ENCODE results near the gene NOTCH3. TPM values are rescaled to one million over a fixed set of nuclear protein-coding genes. Genes with fewer than 3 reads are reported as not detected.
A peak's percentile ranks its signal among the peaks of the same experiment; 100 is the strongest.

The NOTCH3 gene
- total RNA-seq, 4 donors from 2014 or later = 19.1 to 54.8 (median 35.4) TPM

DNA sequence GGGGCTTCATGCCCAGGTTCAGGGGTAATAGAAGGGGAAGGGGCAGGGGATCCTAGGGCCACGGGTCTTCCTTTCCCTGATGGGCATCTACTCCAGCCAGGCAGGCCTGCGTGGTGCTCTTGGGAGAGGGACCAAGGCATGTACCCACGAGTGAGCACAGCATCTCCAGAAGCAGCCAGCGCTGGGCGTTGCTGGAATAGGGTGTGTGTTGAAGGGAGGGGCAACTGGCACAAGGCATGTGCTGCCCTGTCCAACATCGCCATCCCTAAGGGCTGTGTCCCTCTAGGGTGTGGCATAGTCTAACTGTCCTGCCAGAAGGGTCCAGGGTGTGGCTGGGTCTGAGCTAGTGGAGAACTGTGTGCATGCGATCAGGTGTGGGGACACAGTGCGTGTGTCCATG, 2.9 kb downstream of the NOTCH3 start:
- peak overlapping the region in 1 of 2 donors; percentile 2 for H3K4me3 ChIP-seq
- no peak for ATAC-seq
- peak overlapping the region in 2 of 4 donors; percentile 17 to 65 for H3K27ac ChIP-seq

DNA sequence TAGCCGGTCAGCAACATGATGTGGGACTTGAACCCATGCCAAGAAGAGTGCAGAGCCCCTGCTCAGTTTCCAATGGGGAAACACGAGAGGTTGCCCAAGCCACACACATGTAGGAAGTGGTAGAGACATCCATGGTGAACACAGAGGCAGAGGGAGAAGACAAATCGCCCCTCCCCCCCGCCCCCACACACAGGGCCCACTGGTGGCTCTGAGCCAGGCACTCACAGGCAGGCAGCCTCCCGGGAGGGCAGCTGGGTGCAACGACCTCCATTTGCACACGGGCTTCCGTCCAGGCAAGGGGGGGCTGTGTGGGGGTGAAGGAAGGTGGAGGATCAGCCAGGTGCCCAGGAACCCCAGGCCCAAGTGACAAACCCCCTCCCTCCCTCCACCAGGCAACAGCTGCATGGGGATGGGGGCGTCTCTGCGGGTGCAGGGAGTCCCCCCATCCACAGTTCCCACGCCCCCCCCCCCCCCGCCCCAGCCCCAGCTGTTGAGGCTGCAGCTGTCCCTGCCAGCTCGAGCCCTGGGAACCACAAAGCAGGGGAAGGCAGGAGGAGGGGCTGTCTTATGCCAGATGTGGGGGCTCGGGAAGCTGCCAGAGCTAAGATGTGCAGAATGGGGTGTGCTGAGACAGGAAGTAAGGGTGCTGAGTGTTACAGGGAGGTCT, 3.4 kb downstream of the NOTCH3 start:
- peak overlapping the region in 1 of 2 donors; percentile 1 for H3K4me3 ChIP-seq
- no peaks in the 10 kb centered on the region for H3K9me3 ChIP-seq
- peaks cover 0 to 37% (median 14%) of the 10 kb centered on the region in 3 donors for H3K4me1 ChIP-seq
- H3K27me3 ChIP-seq = peaks cover 95% of the 10 kb centered on the region
- WGBS, 2 donors (ENCODE audit: low coverage in 1 of 2) = 0 to 41% methylated on average over 2 of the region's 14 CpGs
- peak overlapping the region in 2 of 4 donors; percentile 17 to 65 for H3K27ac ChIP-seq
- TF ChIP-seq EP300 (IDR thresholded peaks at IDR 0.05) (no peak), POLR2AphosphoS5 (IDR thresholded peaks at IDR 0.05) (no peak), POLR2A (IDR thresholded peaks at IDR 0.05) (no peak)
- TF ChIP-seq, protein P1, sequence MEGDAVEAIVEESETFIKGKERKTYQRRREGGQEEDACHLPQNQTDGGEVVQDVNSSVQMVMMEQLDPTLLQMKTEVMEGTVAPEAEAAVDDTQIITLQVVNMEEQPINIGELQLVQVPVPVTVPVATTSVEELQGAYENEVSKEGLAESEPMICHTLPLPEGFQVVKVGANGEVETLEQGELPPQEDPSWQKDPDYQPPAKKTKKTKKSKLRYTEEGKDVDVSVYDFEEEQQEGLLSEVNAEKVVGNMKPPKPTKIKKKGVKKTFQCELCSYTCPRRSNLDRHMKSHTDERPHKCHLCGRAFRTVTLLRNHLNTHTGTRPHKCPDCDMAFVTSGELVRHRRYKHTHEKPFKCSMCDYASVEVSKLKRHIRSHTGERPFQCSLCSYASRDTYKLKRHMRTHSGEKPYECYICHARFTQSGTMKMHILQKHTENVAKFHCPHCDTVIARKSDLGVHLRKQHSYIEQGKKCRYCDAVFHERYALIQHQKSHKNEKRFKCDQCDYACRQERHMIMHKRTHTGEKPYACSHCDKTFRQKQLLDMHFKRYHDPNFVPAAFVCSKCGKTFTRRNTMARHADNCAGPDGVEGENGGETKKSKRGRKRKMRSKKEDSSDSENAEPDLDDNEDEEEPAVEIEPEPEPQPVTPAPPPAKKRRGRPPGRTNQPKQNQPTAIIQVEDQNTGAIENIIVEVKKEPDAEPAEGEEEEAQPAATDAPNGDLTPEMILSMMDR (IDR thresholded peaks at IDR 0.05) = no peak
- no peaks in the 10 kb centered on the region for H3K36me3 ChIP-seq
- no peak for ATAC-seq

More for the DNA sequence above, 2.9 kb downstream of the NOTCH3 start:
- Histone ChIP-seq H3K36me3 (no peaks in the 10 kb centered on the region), H3K4me1 (peaks cover 0 to 37% (median 14%) of the 10 kb centered on the region in 3 donors), H3K27me3 (peaks cover 97% of the 10 kb centered on the region), H3K9me3 (no peaks in the 10 kb centered on the region)
- TF ChIP-seq POLR2AphosphoS5 (IDR thresholded peaks at IDR 0.05) (no peak), EP300 (IDR thresholded peaks at IDR 0.05) (no peak), POLR2A (IDR thresholded peaks at IDR 0.05) (no peak)
- TF ChIP-seq, protein P1 (IDR thresholded peaks at IDR 0.05) = no peak
- WGBS, 2 donors (ENCODE audit: low coverage in 1 of 2) = 71 to 90% methylated on average over 2 of the region's 8 CpGs

DNA sequence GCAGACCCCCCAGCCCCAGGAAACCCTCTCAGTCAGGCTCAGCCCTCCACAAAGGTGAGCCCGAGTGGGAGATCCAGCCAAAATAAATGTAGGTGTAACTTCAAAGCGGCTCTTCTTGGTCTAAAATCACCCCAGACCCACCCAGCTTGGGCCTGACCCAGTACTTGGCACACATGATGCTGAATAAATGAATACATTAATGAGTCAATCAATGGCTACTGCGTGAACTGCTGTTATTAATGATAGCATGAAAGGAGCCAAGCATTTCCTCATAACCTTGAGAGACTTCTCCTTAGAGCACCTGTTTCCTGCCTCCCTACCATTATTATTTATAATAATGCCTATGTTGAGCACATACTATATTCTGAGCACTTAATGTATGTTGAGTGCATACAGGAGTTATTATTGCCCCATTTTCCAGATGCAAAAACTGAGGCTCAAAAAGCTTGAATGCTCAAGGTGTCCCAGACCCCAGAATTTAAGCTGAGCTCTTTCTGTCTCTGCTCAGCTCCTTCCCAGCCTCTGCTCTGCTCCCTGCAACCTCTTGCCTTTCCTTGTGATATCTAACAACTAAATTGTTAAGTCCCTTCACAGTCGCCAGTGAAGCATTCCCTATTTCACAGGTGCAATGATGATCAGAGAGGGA, 4.3 kb downstream of the NOTCH3 start:
- no peaks in the 10 kb centered on the region for H3K9me3 ChIP-seq
- WGBS, 2 donors (ENCODE audit: low coverage in 1 of 2) = 71% methylated on average over 1 to 4 of the region's 4 CpGs
- no peak for TF ChIP-seq POLR2A (IDR thresholded peaks at IDR 0.05)
- no peak for TF ChIP-seq EP300 (IDR thresholded peaks at IDR 0.05)
- no peak for ATAC-seq
- peak overlapping the region in 2 of 4 donors; percentile 65 to 69 for H3K27ac ChIP-seq
- H3K4me3 ChIP-seq = peak overlapping the region in 1 of 2 donors; percentile 49
- no peaks in the 10 kb centered on the region for H3K36me3 ChIP-seq
- peaks cover 96% of the 10 kb centered on the region for H3K27me3 ChIP-seq
- H3K4me1 ChIP-seq = peaks cover 0 to 37% (median 14%) of the 10 kb centered on the region in 3 donors

DNA sequence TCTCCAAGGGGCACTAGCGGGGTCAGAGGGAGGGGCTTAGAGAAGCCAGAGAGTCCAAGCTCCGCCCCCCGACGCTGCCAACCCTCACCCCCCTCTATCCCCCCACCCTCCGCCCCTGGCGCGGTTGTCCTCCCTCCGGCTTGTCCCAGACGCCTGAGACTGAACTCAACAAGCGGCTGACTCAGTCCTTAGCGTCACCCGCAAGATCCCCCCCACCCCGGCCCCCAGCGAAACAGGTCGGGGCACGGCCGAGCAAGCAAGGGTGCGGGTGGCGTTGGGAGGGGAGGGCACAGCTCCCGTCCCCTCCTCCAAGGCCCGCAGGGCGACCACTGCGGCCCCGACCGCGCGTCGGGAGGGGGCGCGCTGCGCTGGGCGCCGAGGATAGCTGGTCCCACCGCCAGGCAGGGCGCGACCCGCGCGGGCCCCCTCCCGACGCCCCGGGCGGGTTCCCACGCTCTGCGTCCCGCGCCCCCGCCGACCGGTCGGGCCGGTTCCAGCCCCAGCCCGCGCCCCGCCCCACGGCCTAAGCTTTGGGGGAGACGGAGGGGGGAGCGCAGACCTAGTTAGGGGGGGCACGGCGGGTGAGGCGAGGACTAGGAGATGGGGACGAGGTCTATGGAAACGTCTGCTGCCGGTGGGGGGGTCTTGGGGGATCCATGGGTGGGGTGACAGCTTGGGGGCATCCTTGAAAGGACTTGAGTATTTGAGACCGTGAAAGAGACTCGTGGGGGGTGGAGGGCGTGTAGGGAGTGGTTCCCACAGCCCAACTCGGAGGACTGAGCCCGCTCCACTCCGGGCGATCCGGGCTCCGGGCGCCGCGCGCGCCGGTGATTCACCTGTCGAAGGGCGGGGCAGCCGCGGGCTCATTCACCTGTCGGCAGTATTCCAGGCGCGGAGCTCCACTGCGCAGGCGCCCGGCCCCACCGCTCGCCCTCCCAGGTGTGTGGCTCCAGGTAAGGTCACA, 5.1 kb downstream of the NOTCH3 start:
- Histone ChIP-seq H3K4me3 (peak overlapping the region in 1 of 2 donors; percentile 49), H3K36me3 (no peaks in the 10 kb centered on the region), H3K27ac (peak overlapping the region in 3 of 4 donors; percentile 43 to 69 (median 65)), H3K9me3 (no peaks in the 10 kb centered on the region), H3K4me1 (peaks cover 0 to 30% (median 14%) of the 10 kb centered on the region in 3 donors), H3K27me3 (peaks cover 90% of the 10 kb centered on the region)
- WGBS, 2 donors (ENCODE audit: low coverage in 1 of 2) = 12% methylated on average over 13 of the region's 91 CpGs; no CpG with 5 or more reads in 1 of the 2 donors
- ATAC-seq = peak; percentile 40
- TF ChIP-seq, protein P1 (IDR thresholded peaks at IDR 0.05) = peak in 1 of 4 experiments; percentile 34
- TF ChIP-seq EP300 (IDR thresholded peaks at IDR 0.05) (no peak), POLR2AphosphoS5 (IDR thresholded peaks at IDR 0.05) (no peak), POLR2A (IDR thresholded peaks at IDR 0.05) (no peak)

DNA sequence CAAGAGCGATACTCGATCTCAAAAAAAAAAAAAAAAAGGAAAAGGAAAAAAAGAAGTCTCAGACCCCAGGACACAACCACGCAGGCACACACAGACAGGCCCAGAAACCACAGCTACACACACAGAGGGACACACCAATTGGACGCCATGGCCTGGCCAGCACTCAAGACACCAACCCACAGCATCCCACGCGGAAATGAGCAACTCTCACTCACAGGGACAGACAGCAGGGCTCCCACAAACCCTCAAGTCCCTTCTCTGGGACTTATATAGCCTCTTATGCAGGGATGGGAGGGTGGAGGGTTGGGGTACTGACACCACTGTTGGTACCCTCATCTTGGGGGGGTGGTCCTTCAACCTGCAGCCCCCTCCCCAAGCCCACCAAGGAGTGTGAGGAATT, 5.9 kb downstream of the NOTCH3 start:
- TF ChIP-seq EP300 (IDR thresholded peaks at IDR 0.05) (no peak), POLR2A (IDR thresholded peaks at IDR 0.05) (no peak), POLR2AphosphoS5 (IDR thresholded peaks at IDR 0.05) (no peak)
- TF ChIP-seq, protein P1 (IDR thresholded peaks at IDR 0.05) = no peak
- Histone ChIP-seq H3K36me3 (no peaks in the 10 kb centered on the region), H3K4me3 (peak overlapping the region in 1 of 2 donors; percentile 49), H3K27me3 (peaks cover 83% of the 10 kb centered on the region), H3K27ac (peak overlapping the region in 3 of 4 donors; percentile 27 to 69 (median 65)), H3K9me3 (no peaks in the 10 kb centered on the region), H3K4me1 (peaks cover 0 to 23% (median 8%) of the 10 kb centered on the region in 3 donors)
- WGBS, 2 donors (ENCODE audit: low coverage in 1 of 2) = 80% methylated on average over 2 of the region's 6 CpGs; no CpG with 5 or more reads in 1 of the 2 donors
- ATAC-seq = no peak

Data from gastroesophageal sphincter (tissue), 4 donors.